CD4-positive, alpha-beta T cell treated with Interleukin-6 for 4 hours (primary cell): ENCODE measurements around the gene EFNB3.

Experiments
- DNase-seq: peaks from one replicate; pipeline ENCODE4 v3.0.0-alpha.2; 2020; ENCODE audit warnings: mixed read lengths

The EFNB3 gene

GRCh38 chr17:7700510-7700909, 4.5 kb upstream of the EFNB3 start:
- DNase-seq: no peak

GRCh38 chr17:7701681-7702080, 3.3 kb upstream of the EFNB3 start:
- DNase-seq: no peak

- no peak for DNase-seq
Measured at GRCh38 chr17:7702776-7703175, 2.2 kb upstream of the EFNB3 start.

- DNase-seq: no peak
Measured at GRCh38 chr17:7703584-7704479, 1.2 kb upstream of the EFNB3 start.

GRCh38 chr17:7705269-7706255, 560 bp downstream of the EFNB3 start:
- no peak for DNase-seq

DNA sequence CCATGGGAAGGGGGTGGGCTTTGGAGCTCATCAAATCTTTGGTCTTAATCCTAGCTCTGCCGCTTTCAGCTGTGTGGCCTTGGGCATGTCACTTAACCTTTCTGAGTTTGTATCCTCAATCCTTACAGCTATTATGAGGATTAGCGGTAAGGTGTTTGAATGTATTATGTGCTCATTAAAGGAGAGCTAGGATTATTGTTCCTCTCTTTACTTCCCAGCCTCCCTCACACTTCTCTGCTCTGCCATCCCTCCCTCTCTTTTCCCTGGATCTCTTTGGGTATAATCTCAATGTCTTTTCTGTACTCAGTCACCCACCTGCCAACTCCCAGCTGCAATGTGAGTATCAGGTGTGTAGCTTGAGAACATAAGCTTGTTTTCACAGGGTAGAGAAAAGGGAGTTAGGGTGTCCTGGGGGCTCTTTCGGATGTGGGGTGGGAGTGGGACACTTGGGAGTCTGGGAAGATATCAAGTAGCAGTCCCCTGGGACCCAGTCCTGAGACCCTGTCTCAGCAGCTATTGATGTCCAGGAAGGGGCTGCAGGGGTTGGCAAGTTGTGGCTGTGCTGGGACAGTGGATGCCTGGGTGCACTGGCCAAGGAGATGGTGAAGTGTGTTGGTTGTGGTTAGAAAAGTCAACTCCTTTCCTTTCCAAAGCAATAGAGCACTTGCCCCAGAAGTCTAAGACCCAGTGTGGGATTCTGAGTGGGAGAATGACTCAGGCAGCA, 1.8 kb downstream of the EFNB3 start:
- DNase-seq: no peak

DNA sequence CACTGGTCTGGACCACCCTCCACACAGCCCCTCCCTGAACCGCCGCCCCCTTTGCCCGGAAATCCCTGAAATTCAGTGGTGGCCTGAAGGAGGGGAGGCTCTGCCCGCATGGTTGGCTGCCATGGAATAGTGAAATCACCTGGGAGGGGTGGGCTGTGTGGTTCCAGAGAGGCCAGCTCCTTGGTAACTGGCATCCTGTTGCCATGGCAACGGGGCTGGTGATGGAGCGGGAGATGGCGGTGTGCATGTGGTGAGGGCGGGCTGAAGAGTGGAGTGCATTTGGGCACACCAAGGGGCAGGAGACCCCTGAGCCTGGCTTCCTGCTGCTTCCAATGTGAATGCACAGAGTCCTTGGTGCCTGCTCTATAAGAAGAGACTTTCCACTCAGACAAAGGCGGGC, 2.4 kb downstream of the EFNB3 start:
- no peak for DNase-seq

DNA sequence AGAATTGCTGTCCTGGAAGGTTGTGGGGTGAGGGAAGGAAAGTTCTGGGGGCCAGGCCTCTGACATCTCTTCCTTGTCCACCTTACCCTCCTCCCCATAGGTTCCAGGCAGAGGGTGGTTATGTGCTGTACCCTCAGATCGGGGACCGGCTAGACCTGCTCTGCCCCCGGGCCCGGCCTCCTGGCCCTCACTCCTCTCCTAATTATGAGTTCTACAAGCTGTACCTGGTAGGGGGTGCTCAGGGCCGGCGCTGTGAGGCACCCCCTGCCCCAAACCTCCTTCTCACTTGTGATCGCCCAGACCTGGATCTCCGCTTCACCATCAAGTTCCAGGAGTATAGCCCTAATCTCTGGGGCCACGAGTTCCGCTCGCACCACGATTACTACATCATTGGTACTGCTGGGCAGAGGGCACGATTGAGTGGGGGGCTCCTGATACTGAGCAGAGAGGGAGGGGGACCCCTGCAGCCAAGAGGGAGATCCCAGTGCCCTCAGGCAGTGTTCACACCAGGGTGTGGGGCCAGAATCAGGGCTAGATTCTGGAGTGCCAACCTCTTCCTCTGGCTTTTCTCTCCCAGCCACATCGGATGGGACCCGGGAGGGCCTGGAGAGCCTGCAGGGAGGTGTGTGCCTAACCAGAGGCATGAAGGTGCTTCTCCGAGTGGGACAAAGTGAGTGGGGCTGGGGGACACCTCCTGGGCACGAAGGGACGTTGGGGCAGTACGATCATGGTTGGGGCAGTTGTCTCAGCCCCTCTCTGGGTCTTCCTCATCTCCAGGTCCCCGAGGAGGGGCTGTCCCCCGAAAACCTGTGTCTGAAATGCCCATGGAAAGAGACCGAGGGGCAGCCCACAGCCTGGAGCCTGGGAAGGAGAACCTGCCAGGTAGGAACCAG, 3.1 kb downstream of the EFNB3 start:
- DNase-seq: no peak

DNA sequence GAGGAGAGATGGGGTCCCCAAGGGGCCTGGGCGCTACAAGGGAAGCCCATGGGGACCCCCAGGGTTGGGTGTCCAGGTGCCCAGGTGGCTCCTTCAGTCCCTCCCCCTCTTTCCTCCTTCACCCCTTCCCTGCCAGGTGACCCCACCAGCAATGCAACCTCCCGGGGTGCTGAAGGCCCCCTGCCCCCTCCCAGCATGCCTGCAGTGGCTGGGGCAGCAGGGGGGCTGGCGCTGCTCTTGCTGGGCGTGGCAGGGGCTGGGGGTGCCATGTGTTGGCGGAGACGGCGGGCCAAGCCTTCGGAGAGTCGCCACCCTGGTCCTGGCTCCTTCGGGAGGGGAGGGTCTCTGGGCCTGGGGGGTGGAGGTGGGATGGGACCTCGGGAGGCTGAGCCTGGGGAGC, 4.0 kb downstream of the EFNB3 start:
- no peak for DNase-seq

DNA sequence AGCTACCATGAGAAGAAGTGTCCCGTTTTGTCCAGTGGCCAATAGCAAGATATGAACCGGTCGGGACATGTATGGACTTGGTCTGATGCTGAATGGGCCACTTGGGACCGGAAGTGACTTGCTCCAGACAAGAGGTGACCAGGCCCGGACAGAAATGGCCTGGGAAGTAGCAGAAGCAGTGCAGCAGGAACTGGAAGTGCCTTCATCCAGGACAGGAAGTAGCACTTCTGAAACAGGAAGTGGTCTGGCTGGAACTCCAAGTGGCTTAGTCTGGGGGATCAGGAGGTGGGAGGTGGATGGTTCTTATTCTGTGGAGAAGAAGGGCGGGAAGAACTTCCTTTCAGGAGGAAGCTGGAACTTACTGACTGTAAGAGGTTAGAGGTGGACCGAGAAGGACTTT, 5.3 kb downstream of the EFNB3 start:
- no peak for DNase-seq

GRCh38 chr17:7711051-7711755, 6.2 kb downstream of the EFNB3 start:
- no peak for DNase-seq

GRCh38 chr17:7712111-7712771, 7.2 kb downstream of the EFNB3 start:
- DNase-seq: no peak

- DNase-seq: no peak
Measured at GRCh38 chr17:7713782-7714181, 8.8 kb downstream of the EFNB3 start.

DNA sequence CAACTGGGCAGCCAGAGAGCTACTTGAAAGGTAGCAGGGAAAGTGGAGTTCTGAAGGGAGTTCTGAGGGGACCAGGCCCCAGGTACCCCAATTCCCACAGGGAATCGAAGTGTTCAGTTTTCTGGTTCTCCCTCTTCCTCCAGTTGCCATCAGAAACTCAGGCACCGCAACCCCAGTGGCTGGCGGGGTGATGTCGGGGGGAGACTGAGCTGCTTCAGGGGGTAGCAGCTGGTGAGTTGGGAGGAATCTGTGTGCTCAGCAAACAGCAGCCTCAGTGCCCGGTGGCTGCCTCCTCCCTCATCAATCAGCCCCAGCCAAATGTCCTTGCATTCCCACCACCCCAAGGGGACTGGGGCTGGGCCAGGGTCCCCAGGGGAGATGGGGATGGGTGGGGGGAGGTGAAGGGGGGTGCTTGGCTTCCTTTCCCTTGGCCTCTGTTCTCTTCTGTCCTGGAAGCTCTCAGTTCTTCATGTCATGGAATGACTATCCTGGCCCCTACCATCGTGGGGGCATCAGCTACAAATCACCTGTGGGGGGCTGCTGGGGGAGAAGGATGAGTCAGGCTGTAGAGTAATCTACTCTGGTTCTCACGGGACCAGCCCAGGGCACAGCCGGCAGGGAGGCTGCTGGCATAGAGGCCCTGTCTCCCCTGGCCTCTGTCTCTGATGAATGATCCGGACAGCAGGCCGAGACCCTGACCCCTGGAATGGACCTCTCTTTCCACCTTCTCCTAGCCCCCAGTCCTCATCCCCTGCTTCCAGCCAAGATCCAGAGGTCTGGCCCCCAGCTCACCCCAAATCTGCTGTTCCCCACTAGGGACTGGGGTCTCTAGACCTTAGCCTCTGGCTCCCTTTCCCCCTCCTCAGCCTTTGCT, 10.0 kb downstream of the EFNB3 start:
- DNase-seq: no peak

DNA sequence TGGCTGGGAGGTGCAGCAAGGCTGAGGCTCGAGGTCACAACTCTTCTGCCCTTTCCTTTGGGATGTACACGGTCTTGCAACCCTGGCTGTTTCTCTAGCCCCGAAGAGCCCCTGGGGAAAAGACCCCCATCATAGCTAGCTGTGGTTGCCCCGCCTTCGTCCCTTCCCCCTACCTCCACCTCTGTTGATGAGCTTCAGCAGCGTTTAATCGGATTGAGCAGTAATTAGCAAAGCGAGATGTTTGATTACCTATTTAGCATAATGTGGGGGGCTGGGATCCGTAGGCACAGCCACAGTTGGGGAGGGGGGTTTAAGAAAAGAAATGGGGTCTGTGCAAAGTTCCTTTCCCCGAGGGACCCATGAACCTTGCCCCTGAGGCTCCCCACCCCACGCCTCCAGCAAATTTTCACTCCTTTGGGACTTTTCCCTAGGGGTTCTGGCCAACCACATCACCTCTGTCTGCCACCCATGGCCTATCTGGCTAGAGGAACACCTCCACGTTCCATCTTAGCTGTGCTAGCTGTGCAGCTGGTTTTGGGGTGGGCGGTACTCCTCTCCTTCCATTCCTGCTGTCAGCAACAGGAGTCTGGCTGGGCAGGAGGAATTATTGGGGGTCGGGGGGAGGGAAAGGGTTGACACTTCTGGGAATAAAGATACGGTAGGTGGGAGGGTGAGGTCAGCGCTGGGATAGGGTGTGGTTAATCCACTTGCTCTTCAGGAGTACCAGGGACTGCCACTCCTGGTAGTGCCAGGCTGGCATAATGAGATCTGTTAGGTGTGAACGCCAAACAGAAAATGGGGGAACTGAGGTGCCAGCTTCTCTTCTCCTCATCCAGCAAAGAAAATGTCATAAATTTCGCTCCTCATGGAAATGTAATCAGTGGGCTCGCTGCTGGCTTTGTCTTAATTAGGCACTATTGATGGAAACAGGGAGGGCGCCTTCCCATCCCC, 11.2 kb downstream of the EFNB3 start:
- DNase-seq: no peak

DNA sequence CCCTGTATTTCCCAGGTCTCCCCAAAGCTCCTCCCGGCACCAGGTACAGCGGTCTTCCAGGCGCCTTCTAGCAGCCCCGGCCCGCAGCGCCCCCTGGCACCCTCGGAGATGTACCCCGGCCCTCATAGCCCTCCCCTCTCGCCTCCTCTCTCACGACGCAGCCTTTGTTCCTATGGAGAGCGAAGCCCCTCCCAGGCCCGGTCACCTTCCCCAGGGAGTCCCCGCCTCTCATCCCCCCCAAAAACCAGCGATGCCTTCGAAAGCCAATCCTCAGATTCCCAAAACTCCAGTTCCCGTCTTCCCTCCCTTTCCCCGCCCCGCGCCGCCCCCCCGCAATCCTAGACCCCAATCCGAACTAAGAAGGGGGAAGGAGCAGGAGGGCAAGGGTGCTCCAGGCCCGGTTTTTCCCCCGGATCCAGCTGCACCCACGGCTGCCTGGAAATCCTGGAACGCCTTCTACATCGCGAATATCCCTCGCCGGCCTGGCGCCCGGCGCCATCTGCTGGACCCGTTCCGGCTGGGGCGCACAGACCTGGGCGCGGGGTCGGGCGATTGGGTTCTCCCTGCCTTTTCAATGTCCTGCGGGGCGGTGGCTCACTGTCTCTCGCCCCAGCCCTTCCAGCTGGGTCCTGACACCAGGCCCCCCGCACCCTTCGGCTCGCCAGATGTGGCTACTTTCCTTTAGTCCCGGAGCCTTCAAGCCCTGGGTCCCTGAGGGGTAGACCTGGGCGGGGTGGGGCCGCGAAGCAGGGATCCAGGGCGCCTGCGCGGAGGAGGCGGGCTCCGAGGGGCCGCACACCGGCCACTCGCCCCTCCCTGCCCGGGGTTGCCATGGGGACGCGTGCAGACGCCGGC, 12.1 kb downstream of the EFNB3 start, which contains the start of gene DNAH2:
TSS of gene DNAH2 (plus strand) at position 844 of the 855 bp plus-strand sequence. CDS start 1,991 bp downstream, outside the sequence.
- peak; percentile 24 for DNase-seq

GRCh38 chr17:7717756-7718350, 12.9 kb downstream of the EFNB3 start:
- DNase-seq: peak; percentile 13
